NCI-H2227 (cell line): ENCODE measurements around the gene SCD5.
A peak's percentile ranks its signal among the peaks of the same experiment; 100 is the strongest.

ENCODE experiments used
- DNase-seq: peaks from one replicate; lab custom pipeline; 2025; ENCODE audit not compliant: unreplicated experiment; lab: John Stamatoyannopoulos, UW

SCD5 gene

DNA sequence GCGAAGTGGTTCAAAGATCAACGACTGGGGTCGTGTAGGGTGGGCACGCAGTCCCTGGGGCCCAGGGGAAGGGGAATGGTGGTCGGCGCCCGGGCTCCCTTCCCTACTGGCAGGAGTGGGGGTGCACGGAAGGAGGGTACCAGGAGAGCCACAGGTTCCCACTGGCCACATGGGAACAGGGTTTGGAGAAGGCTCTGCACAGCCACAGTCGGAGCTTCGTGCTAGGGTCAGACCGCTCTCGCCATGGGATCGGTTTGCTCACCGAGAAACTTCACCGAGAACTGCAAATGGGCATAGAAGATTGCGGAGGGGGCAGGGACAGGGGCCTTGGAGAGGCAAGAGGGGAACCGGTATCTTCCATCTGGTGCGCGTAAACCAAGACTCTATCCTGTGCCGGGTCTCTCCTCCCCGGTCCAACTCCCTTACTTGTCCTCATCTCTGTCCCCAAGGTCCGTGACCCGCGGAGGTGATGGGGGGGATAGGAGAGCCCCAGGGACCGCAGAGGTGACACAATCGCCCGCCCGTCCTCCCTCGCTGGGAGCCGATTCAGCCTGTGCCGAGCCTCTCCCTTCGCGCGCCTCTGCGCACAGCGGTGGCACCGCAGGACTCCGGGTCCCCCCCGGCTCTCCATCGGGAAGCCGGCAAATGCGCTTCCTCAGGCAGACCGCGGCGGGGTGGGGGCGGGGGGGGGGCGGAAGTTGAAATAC is 1.0 kb downstream of the SCD5 start:
- peak; percentile 30 for DNase-seq

DNA sequence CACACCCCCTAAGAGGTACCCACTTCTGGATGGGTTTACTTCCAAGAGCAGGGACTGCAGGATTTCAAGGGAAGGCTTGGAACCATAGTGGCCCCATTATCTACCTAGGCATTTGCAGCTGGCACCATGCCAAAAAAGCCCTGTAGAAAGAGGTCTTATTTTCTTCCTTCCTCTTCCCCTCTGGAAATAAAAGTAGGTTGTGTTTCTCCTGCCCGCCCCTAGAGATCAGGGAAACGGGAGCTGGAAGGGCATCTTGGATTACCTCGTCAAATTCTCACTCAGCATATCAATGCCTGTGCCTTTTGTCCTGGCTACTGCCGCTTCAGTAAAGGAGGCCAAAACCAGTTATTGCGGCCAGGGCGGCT is 1.6 kb downstream of the SCD5 start:
- peak; percentile 57 for DNase-seq

DNA sequence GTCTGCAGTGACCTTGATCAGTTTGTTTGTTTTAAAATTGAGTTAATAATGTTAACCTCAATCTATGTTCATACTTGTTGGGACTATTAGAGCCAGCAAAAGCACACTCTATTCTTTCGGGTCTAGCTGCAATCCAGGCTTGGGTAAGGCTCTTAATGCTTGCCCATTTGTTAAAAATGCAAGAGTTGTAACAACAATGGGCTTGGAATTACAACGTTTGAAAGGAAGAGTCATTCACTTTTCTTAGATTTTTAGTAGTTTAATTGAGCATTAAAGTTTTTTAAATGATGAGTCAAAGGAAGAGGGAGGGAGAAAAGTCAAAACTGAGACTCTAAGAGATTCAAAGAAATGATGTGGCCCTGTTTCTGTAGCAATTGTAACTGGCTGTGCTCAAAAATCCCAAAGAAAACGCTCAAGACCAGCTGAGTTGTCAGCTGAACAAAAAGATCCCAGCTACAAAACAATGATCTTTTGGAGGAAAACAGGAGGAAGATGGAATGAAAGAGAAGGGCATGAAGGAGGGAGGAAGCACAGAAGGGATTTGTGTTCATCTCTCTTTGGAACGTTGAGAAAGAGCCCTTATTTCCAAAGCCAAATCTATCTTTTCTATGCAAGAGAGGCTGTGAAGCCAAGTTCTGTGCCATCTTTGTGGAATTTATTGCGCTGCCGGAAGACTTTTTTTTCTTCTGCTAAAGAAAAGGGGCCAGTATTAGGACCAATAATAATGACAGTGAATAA is 5.5 kb downstream of the SCD5 start:
- no peak for DNase-seq

DNA sequence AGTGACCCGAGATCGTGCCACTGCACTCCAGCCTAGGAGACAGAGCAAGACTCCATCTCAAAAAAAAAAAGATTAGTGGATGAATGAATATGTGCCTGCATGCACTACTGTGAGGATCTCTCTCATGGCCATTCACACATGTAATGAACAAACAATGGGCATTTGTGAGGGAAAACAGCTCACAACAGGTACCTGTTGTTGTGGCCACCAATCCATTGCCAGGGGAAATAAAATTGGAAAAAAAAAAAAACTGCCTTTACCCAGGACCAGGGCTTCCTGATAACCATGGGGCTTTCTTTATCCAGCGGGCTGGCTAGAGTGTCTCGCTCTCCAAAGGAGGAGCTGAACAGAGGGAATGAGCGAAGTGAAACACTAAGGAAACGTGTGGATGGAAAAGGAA is 7.4 kb downstream of the SCD5 start:
- no peak for DNase-seq

DNA sequence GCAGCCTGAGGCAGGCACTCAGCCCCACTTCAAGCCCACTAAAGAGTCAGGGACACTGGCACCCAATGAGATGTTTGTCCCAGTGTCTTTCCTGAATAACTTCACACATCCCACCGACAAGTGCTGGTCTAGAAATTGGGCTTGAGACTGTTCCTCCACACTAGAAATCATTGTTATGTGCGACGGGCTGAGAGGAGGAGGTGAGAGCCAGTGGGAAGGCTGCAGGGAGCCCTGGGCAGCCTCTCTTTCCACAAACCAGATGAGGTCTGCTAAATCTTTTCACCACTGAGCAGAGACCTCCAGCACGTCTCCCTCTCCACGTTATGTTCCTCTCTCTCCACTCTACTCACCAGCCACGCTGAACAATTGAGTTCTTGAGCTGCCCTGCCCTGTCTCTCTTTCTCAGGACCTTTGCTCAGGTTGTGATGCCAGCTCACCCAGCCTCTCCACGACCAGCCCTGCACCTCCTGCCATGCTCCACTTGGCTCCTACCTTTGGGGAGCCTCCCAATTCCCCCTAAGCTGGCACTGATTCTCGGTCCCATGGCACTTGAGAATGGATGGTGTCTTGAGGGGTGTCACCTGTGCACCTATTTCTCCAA is 8.4 kb downstream of the SCD5 start:
- DNase-seq: no peak

DNA sequence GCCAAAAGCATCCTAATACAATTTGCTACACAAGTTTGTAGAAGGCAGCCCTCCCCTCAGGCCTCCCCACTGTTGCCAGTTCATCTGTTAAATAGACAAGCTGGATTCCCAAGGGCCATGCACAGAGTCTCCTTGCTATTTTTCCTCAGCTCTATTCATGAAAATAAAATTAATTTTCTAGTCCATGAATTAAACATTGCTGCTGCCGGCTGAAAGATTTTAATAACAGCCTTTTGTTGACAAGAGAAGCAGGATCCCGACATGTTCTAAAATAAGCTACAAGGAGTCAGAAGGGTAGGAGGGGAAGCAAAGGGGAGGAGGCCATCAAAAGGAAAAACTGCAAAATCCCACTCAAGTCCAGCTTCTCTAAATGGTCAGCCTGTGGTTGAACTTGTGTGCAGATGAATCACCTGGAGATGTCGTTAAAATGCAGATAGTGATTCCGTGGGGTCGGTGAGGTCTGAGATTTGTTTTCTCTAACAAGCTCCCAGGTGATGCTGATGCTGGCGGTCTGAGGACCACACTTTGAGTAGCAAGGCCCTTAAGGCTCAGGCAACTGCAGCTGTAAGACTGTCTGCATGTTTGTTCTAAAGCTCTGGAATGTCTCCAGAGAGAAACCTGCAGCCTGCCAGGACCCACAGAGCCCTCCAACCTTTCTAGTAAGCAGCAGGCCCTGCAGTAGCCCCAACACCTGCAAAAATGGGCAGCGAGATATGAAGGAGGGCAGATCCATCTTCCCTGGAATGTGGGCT is 9.4 kb downstream of the SCD5 start:
- no peak for DNase-seq

DNA sequence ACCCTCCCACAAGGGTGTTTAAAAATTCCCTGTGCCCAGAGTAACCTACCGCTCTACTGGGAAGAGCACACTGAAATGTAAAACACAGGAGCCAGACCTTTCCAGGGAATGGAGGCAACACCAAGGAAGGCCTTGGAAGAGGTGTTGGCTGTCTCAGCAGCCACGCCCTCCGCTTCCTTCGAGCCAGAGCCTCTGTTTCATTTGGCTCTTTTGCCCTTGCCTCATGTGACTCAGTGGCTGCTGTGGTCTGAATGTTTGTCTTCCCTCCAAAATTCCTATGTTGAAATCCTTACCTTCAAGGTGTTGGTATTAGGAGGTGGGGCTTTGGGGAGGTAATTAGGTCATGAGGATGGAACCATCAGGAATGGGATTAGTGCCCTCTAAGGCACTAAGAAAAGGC is 11.3 kb downstream of the SCD5 start:
- no peak for DNase-seq

DNA sequence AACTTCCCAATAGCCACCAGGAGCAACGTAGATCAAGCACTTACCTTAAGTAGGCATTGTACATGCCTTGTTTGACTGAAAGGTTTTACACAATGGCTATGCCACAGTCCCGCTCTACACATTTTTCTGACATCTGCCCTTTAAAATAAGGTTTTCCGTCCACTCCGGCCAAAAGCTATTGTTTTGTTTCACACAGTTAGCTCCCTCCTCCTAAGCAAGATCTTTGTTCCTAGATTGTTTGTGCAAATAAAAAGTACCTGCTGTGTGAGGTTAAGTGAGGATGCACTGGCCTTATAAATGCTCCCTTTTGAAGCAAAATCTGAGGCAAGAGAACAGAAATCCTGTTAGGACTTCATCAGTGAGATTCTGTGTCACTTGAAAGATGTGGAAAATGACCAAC is 11.8 kb downstream of the SCD5 start:
- peak; percentile 20 for DNase-seq

DNA sequence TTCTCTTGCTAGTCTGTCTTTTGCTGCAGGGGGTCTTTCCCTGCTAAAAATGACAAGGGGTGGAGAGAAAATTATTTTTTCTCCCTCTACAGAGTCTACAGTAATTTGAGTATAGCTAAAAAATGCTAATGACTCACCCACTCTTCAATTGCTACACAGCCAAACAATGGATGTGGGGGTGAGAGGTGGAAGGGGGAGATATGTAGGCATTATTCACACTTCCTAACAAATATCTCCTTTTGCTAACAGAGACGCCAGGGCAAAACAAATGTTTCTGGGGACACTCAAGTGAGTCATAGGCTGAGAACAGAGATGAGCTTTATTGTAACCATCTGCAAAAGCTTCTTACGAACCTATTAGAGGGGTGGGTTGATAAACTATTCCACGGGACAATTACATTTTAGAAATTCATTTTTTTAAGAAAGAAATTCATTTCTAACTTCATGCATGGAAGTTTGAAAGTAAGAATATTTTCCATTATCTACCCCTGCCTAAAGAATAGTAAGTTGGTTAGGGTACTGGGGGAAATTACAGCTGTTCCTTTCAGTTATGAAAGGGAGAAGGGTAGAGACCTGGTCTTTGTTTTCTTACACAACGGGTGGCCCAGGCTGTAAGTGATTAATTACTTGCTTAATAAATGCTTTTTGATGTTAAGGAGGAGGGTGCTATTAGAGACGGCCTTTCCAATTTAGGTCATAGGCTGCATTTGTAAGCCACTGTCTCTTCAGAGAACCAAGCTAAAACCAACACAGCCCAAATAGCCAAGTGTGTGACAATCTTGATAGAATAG is 12.8 kb downstream of the SCD5 start:
- DNase-seq: no peak

DNA sequence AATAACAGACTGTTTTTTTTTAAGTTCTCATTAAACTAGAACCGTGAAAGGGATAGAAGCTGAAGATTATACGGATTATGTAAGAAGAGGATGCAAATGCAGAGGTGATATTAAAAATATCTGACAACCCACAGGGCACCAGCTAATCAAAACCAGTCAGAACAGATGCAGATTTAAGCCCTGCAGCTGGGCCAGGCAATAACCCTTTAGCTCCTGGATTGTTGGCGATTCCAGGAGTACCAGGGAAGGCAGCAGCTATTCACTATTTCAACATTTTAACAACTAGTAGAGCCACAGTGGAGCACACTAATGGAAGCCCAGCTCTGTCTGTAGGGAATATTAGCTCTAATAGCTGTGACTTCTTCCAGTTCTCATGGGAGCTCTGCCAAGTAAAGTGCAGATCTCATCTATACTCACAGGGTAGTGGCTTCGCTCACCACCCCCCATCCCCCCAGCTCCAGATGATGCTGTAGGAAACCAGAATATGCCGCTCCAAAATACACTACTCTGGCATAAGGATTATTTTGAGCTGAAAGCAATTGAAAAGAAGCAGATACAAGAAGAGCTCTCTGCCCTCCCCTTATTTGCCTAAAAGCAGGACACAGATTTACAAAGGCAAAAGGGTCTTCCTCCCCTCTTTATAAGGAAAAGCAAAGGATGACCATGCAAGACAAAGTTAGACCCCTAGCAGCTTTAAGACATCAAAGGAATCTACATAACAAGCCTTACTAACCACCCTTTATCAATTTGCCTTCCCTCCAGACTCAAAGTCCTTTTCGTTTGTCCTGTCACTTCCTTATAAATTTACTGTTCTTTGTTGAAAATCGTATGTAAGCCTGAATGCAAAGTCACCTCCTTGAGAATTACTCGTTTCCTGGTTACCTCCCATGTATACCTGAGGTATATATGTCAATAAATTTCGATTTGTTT is 13.7 kb downstream of the SCD5 start:
- DNase-seq: peak; percentile 54

DNA sequence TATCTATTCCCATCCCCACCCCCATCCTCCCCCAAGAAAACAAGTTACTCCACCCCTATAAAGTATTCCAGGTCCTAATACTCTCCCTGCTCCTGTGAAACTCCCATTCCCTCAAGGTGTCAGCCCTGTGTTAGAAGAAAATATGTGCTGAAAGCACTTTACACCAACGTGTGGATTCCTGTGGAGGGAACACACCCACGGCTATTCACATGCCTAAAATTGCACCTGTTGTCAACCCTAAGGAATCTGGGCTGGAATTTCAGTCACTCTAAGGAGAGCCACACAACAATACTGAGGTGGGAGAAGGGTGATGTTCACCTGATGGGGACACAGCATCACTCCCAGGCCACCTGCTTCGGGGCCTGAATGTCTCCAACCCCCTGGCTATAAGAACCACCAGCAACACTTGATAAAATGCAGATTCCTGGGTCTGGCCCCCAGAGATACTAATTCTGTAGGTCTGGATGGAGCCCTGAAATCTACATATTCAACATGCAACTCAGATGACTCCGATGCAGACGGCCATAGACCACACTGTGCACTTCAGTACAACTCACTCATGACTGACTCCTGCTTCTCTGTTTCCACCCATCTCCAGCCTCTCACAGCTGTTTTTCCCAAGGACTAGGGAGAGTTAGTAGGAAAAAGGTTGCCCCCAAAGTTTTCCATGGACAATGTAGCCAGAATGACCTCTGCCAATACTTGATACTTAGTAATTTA is 15.8 kb downstream of the SCD5 start:
- no peak for DNase-seq

DNA sequence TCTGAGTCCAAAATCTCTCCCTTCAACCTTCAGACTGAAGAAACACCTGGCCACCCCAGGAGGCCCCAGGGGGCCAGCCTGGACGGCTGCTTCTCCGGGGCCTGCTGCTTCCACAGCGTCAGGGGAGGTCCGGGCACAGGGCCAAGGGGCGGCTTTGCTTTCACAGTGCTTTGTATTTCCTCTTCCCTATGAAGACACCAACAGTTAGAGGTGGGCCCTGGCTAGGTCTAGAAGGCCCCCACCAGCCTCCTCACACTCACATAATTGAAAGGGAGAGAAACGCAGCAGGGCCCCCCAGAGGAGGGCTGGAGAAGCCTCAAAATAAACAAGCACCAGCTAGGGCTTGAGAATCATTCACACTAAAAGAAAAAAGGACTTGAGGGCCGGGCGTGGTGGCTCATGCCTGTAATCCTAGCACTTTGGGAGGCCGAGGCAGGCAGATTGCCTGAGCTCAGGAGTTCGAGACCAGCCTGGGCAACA is 17.8 kb downstream of the SCD5 start:
- peak; percentile 65 for DNase-seq

DNA sequence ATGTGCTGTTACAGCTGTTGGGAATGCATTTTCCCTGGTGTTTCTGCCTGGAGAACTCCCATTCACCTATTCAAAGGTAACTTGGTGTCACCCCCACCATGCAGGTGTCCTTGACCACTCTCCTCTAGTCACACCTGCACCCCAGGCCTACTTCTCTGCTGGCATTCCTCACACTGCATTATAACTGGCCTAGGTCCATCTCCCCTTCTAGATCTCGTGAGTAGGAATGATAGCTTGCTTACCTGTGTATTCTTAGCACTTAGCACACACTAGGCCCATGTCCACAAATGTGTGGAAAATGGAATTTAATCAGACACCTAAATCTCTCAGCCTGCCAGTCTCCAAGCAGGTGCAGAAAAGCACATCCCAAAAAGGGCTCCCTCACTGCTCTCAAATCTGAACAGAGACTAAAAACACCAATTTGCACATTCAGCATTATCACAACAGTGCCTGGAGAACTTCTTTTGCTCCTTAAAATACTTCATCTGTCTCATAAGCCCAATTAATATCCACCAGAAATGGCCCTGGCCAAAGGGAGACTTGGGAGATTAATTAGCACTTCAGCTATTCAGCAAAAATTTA is 18.3 kb downstream of the SCD5 start:
- DNase-seq: no peak

DNA sequence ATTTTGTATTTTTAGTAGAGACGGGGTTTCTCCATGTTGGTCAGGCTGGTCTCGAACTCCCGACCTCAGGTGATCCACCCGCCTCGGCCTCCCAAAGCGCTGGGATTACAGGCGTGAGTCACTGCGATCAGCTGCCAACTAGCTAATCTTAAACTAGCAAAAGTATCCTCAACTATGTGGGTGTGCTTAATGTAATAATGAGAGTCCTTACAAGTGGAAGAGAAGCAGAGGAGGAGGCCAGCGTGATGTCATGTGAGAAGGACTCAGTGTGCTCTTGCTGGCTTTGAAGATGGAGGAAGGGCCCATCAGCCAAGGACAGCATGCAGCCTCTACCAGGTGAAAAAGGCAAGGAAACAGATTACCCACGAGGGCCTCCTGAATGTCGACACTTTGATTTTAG is 19.6 kb downstream of the SCD5 start:
- no peak for DNase-seq

DNA sequence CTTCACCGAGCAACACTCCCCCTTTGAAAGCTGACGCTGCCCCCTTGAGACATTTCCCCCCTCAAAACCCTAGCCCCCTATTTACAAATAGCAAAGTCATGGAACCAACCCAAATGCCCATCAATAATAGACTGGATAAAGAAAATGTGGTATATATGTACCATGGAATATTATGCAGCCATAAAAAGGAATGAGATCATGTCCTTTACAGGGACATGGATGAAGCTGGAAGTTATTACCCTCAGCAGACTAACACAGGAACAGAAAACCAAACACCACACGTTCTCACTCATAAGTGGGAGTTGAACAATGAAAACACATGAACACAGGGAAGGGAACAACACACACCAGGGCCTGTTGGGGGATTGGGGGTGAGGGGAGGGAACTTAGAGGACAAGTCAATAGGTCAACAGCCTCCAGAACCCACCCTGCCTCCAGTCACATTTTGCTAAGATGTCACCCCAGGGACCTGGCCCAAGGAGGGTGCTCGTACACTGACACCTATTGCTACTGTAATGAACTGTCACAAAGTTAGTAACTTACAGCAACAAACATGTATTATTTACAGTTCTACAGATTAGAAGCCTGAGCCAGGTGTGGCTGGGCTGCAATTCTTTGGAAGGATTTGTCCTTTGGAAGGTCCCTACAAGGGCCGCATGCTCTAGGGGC is 20.6 kb downstream of the SCD5 start:
- DNase-seq: no peak

DNA sequence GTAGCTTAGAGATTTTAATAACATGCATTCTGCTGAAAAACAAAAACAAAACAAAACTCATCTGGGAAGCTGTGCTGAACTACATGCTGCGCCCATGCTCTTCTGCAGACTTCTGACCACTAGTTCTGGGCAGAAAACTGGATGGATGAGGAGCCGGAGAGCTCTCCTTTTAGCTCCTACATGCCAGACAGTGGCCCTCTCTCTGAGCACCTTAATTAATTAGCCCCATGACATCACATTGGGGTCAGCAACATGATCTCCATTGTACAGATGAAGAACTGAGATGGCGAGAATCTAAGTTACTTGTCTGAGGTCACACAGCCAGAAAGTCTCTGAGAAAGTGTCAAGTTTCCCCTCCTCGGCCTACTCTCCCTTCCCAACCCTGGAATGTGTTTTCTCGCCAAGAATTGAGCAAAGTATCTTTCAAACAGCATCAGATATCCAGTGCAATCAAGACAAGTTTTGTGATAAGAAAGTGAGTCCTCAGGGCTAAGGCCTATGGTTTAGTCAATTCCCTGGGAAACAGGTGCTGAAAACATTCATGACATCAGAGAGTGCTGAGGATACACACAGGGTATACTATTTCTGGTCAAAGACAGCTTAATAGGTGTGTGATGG is 21.6 kb downstream of the SCD5 start:
- DNase-seq: no peak

DNA sequence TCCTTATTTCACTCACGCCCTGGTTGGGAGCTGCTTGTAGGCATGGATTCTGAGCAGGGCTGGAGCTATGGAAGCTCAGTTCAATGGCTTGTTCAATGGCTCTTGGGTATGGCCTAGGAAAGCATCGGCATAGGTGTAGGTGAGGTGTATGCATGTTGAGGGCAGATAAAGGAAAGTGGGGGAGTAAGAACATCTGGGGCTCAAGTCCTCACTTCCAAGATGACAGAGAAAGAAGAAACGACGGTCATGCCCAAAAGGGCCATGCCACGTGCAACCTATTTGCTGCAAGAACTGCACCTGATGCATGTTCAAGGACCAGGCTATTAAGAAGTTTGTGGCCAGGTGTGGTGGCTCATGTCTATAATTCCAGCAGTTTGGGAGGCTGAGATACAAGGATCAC is 23.4 kb downstream of the SCD5 start:
- no peak for DNase-seq

DNA sequence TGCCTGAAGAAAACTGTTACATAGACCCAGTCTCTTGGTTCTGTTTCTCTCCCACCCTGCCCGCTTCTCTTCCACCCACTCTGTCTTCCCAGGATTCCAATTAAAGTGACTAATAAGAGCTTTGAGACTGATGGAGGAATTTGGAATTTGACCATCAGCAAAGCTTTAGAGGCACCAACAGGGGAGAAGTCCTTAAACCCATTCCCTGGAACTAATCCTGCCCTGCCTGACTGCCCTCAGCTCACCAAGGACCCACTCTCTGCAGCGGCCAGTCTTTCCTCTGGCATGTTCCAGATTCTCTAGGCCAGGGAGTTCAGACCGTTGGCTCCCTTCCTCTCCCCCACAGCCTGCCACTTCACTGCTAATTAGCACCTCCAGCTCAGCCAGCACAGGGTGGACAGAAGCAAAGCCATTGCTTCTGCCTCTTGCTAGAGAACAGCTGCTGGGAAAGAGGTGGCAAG is 23.9 kb downstream of the SCD5 start:
- DNase-seq: peak; percentile 16
